Measurements from ENCODE around the gene BTBD10.

GRCh38 chr11:13475091-13475490 lies 12.1 kb upstream of the BTBD10 start:
- TF ChIP-seq POLR2A (IDR thresholded peaks at IDR 0.05; ENCODE audit: extremely low read depth, insufficient read length) (no peak), CTCF (IDR thresholded peaks at IDR 0.05; ENCODE audit: low read depth, low read length) (no peak)

Measured in NB4 (cell line).